GM12864 (cell line): ENCODE data around the gene GPX8.
A peak's percentile ranks its signal among the peaks of the same experiment; 100 is the strongest.

Source experiments
- DNase-seq: peaks from one replicate; pipeline ENCODE4 v3.0.0-alpha.2; 2011; ENCODE audit warnings: low read depth
- H3K4me3 ChIP-seq: 2 replicates; pipeline ENCODE4 v1.5.1; 2011; ENCODE audit warnings: mild to moderate bottlenecking, low read depth, low read length, control low read depth
- CTCF ChIP-seq: IDR thresholded peaks from 2 replicates; pipeline ENCODE4 v1.5.1; 2011; ENCODE audit warnings: low read depth, mild to moderate bottlenecking, moderate library complexity, low read length, control low read depth, inconsistent platforms; ENCODE audit errors: missing control alignments

Gene GPX8

GRCh38 chr5:55151923-55152842 is 7.8 kb upstream of the GPX8 start:
- no peak overlapping the region for H3K4me3 ChIP-seq
- TF ChIP-seq CTCF = no peak
- DNase-seq = no peak

- TF ChIP-seq CTCF = no peak
- no peak for DNase-seq
- H3K4me3 ChIP-seq = no peak overlapping the region
Observed at GRCh38 chr5:55154873-55155272, 5.1 kb upstream of the GPX8 start.

GRCh38 chr5:55160493-55161209 is 680 bp downstream of the GPX8 start:
- no peak for DNase-seq
- TF ChIP-seq CTCF = no peak
- H3K4me3 ChIP-seq = no peak overlapping the region

- no peak for TF ChIP-seq CTCF
- H3K4me3 ChIP-seq = no peak overlapping the region
- DNase-seq = no peak
Observed at GRCh38 chr5:55162666-55163065, 2.7 kb downstream of the GPX8 start.

- DNase-seq = no peak
- H3K4me3 ChIP-seq = no peak overlapping the region
- TF ChIP-seq CTCF = no peak
Observed at GRCh38 chr5:55171471-55171870, 11.5 kb downstream of the GPX8 start.

GRCh38 chr5:55172051-55172899 is 12.3 kb downstream of the GPX8 start:
- H3K4me3 ChIP-seq = peak overlapping the region; percentile 57; the same call in 1 of the 2 replicates
- TF ChIP-seq CTCF = peak; percentile 63
- peak; percentile 55 for DNase-seq
